Skin epidermis (tissue), 12 donors: ENCODE data around the gene TMEM117.
"Not testable (repeated sequence)": the region's sequence is repeated elsewhere in the genome, so short reads cannot be mapped to it uniquely, and the experiment has no call there.

Experiments
- H3K27ac ChIP-seq, 21 experiments: fragments of 200-600 bp; sonication (generic) in 11 of 21; one replicate each; pipeline ENCODE4 v1.5.0; 2020; ENCODE audit warnings: mild to moderate bottlenecking in 3 of 21, inconsistent platforms in 2 of 21, moderate library complexity in 2 of 21
- H3K4me3 ChIP-seq, 7 experiments: fragments of 200-600 bp; sonication (generic) in 2 of 7; one replicate each; pipeline ENCODE4 v1.5.0; 2020; ENCODE audit warnings: inconsistent platforms in 2 of 7, mild to moderate bottlenecking in 2 of 7, moderate library complexity in 1 of 7

TMEM117 gene

GRCh38 chr12:43835264-43835655 lies 621 bp upstream of the TMEM117 start:
- H3K4me3 ChIP-seq: peak overlapping the region; percentile 52 to 84 (median 76)
- H3K27ac ChIP-seq: peak overlapping the region; percentile 32 to 97 (median 93)

DNA sequence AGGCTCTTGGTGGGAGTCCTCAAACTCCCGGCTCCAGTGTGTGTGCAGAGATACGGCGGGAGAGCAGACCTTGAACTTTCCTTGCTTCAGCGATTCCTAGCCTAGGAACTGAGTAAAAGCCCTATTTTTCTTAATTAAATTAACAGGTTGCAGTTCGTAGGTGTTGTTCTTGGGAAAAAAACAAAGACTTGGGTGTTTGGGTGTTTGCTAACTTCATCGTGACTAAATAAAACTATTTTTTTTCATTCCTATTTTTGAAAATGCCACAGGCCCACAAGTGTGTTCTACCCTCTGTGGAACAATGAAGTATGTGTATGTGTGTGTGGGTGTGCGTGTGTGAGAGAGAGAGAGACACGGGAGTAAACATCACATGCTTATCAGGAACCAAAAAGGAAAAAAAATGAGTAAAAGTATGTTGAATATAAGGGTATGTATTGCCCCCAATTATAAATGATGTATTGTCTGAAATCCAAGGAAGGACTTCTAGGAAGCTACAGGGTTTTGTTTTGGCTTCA lies 651 bp downstream of the TMEM117 start:
- H3K4me3 ChIP-seq: peak overlapping the region; percentile 52 to 84 (median 76)
- H3K27ac ChIP-seq: peak overlapping the region; percentile 84 to 97 (median 93)

- no peak overlapping the region for H3K4me3 ChIP-seq
- no peak overlapping the region for H3K27ac ChIP-seq
Measured at GRCh38 chr12:43840338-43840737, 4.5 kb downstream of the TMEM117 start.

GRCh38 chr12:43841253-43841652 lies 5.4 kb downstream of the TMEM117 start:
- no peak overlapping the region for H3K27ac ChIP-seq
- no peak overlapping the region for H3K4me3 ChIP-seq

DNA sequence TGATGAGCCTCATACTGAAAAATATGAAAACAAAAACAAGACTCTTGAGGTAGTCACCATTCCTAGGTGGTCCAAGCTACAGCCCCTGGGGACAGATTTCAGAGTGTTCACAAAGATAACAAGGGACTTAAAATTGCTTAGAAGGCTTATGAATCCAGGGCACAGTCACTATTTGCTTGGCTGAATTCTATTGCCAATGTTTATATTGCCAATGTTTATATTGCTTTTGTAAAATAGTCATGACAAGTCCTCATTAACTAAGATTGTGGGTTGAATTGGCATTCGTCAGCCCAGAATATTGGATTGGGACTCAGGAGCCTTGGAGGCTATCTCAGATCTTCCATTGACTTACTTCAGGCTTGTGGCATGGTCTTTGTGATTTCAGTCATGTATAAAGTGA lies 6.4 kb downstream of the TMEM117 start:
- no peak overlapping the region for H3K27ac ChIP-seq
- no peak overlapping the region for H3K4me3 ChIP-seq

- H3K4me3 ChIP-seq: not testable (repeated sequence)
- peak overlapping the region in 3 of 21 experiments; percentile 5 to 56 (median 19) for H3K27ac ChIP-seq
Measured at GRCh38 chr12:43847425-43848225, 11.7 kb downstream of the TMEM117 start.

- Histone ChIP-seq H3K4me3 (no peak overlapping the region), H3K27ac (peak overlapping the region in 2 of 21 experiments; percentile 9 to 56)
Measured at GRCh38 chr12:43848226-43848507, 12.3 kb downstream of the TMEM117 start.

DNA sequence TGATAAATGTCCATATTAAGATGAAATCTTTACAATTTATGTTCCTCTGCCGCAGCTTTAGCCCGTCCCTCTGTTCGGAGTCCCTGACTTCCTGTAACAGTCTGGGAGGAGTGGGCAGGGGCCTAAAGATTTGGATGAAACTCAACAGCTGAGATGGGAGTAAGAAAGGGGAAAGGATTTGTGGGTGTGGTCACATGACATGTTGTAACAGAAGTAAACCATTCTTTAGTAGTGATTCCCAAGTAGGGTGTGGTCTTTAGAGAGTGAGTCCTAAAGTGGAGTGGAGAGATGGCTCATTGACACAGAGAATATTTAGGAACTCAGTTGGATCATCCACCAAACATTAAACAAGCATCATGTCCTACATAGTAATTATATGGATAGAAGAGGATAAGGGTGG lies 12.9 kb downstream of the TMEM117 start:
- Histone ChIP-seq H3K27ac (peak overlapping the region in 1 of 21 experiments; percentile 9), H3K4me3 (no peak overlapping the region)

- Histone ChIP-seq H3K27ac (no peak overlapping the region), H3K4me3 (no peak overlapping the region)
Measured at GRCh38 chr12:43852744-43853143, 16.9 kb downstream of the TMEM117 start.

DNA sequence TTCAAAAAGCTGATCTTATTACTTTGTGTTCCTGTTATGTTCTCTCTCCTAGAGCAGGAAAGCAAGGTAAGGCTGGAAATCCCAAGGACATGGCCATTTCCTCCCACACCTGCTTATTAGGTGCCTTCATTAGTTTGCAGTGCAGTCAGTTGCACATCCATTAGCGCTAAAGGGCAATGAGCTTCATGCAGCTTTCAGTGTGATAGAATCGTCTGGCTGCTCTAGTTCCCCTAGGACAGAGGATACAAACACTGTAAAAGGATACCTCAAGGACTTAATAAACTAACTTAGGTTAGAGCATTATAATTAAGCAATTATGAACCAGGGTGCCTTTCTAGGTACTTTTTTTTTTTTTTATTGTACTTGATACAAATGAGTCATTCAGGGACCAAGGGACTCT lies 21.1 kb downstream of the TMEM117 start:
- no peak overlapping the region for H3K27ac ChIP-seq

GRCh38 chr12:43858096-43858495 lies 22.2 kb downstream of the TMEM117 start:
- Histone ChIP-seq H3K4me3 (no peak overlapping the region), H3K27ac (no peak overlapping the region)

More for the DNA sequence above, 21.1 kb downstream of the TMEM117 start:
- no peak overlapping the region for H3K4me3 ChIP-seq

DNA sequence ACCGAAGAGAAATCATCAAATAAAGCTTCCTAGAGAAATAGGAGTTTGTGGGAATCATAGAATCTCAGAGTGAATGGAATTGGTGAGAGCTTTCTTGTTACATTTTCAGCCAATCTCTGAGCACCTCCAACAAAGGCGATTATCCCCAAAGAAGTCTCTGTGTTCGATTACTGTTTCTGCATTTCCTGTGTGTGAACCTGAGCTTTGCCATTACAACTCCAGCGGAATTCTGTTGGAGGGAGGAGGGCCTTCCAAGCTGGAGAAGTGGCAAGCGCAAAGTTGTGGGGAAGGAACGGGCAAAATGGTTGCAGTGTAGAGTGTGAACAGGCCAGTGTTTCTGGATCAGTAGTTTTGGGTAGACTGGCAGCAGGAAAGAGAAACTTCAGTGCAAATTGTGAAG lies 23.1 kb downstream of the TMEM117 start:
- Histone ChIP-seq H3K4me3 (no peak overlapping the region), H3K27ac (no peak overlapping the region)

- no peak overlapping the region for H3K27ac ChIP-seq
- no peak overlapping the region for H3K4me3 ChIP-seq
Measured at GRCh38 chr12:43861015-43861839, 25.3 kb downstream of the TMEM117 start.

DNA sequence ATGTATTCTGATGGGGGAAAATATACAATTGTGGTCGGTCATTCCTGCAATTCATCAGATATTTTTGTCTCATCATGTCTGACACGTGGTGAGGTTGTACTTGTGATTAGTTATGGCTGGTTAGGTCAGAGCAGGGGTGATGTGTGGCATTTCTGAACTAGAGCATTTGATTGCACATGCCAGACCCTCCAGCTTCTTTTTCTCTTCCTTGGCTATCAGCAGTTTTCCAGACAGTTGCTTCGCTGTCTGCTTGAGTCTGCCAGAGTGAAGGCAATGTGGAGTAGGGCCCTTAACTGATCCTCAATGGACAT lies 25.9 kb downstream of the TMEM117 start:
- no peak overlapping the region for H3K4me3 ChIP-seq
- peak overlapping the region in 1 of 21 experiments; percentile 11 for H3K27ac ChIP-seq

GRCh38 chr12:43863770-43864366 lies 28.0 kb downstream of the TMEM117 start:
- Histone ChIP-seq H3K4me3 (no peak overlapping the region), H3K27ac (no peak overlapping the region)

GRCh38 chr12:43864557-43864956 lies 28.7 kb downstream of the TMEM117 start:
- not testable (repeated sequence) for H3K4me3 ChIP-seq, H3K27ac ChIP-seq

DNA sequence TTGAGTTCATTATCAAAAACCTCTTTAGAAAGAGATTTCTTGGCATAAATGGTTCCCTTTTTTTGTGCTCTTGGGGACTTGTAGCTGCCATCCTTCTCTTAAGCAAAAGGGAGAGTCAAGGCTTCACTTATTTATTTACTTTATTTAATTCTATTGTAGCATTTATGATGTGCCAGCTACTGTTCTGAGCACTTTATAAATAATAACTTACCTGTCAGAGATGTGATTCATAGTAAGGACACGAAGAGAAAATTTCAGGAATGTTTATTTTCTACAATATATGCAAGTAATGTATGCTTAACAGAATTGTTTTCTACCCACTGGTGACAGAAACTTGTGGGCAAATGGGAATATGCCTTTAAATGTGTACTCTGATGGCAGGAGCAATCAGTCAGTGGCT lies 33.3 kb downstream of the TMEM117 start:
- H3K27ac ChIP-seq: no peak overlapping the region
- no peak overlapping the region for H3K4me3 ChIP-seq

GRCh38 chr12:43869765-43870164 lies 33.9 kb downstream of the TMEM117 start:
- not testable (repeated sequence) for H3K27ac ChIP-seq, H3K4me3 ChIP-seq

DNA sequence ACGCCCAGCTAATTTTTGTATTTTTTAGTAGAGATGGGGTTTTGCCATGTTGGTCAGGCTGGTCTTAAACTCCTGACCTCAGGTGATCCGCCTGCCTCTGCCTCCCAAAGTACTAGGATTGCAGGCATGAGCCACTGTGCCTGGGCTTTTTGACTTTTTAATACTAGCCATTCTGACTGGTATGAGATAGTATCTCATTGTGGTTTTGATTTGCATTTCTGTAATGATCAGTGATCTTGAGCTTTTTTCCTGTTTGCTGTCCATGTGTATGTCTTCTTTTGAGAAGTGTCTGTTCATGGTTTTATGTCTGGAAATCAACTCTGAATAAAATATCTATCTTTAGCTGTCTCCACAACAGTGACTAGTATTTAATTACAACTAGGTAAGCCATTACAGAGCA lies 35.4 kb downstream of the TMEM117 start:
- not testable (repeated sequence) for H3K27ac ChIP-seq, H3K4me3 ChIP-seq

GRCh38 chr12:43872396-43872795 lies 36.5 kb downstream of the TMEM117 start:
- H3K27ac ChIP-seq: no peak overlapping the region

GRCh38 chr12:43878050-43878449 lies 42.2 kb downstream of the TMEM117 start:
- Histone ChIP-seq H3K4me3 (no peak overlapping the region), H3K27ac (no peak overlapping the region)

More at GRCh38 chr12:43872396-43872795, 36.5 kb downstream of the TMEM117 start:
- no peak overlapping the region for H3K4me3 ChIP-seq
